Tibial nerve (tissue), 4 donors: ENCODE measurements around the gene FLRT2.

Experiments
- CTCF ChIP-seq, 5 experiments: fragments of 200-600 bp in 3 of 5; fragments of 450-650 bp in 2 of 5; sonication (generic) in 3 of 5; IDR thresholded peaks; one replicate each; pipeline ENCODE4 v1.5.1; 2016 to 2019; ENCODE audit warnings: antibody characterized with exemption in 5 of 5, mild to moderate bottlenecking in 3 of 5, moderate library complexity in 2 of 5
- EP300 ChIP-seq, 2 donors: sonication (generic); formaldehyde crosslinking; IDR thresholded peaks; one replicate each; pipeline ENCODE4 v1.6.1; 2017; ENCODE audit warnings: antibody characterized with exemption in 2 of 2, mild to moderate bottlenecking in 1 of 2
- POLR2A ChIP-seq, 2 donors: fragments of 450-650 bp; IDR thresholded peaks; one replicate each; pipeline ENCODE4 v1.6.1; 2017; ENCODE audit warnings: antibody characterized with exemption in 2 of 2, mild to moderate bottlenecking in 2 of 2, moderate library complexity in 2 of 2

DNA sequence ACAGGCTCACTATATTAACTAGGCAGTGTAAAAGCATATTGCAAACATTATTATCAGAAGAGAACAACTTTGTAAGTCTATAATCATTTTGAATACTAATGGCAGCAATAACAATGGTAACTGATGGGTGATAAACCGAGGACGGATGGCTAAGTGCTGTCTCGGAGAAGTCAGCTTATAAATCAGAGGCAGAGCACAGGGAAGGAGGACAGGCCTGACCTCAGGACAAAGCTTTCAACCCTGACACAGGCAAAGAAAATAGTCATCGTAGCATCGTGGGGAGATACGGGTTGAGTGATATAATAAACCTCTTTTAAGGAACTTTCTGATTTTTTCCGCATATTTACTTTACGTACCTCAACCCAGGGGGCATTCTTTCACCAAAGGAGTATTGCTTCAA is 48.4 kb downstream of the FLRT2 start:
- TF ChIP-seq POLR2A (IDR thresholded peaks at IDR 0.05) (no peak), CTCF (IDR thresholded peaks at IDR 0.05) (no peak), EP300 (IDR thresholded peaks at IDR 0.05) (no peak)
